Measurements from ENCODE around the gene IPO7.

IPO7 gene

DNA sequence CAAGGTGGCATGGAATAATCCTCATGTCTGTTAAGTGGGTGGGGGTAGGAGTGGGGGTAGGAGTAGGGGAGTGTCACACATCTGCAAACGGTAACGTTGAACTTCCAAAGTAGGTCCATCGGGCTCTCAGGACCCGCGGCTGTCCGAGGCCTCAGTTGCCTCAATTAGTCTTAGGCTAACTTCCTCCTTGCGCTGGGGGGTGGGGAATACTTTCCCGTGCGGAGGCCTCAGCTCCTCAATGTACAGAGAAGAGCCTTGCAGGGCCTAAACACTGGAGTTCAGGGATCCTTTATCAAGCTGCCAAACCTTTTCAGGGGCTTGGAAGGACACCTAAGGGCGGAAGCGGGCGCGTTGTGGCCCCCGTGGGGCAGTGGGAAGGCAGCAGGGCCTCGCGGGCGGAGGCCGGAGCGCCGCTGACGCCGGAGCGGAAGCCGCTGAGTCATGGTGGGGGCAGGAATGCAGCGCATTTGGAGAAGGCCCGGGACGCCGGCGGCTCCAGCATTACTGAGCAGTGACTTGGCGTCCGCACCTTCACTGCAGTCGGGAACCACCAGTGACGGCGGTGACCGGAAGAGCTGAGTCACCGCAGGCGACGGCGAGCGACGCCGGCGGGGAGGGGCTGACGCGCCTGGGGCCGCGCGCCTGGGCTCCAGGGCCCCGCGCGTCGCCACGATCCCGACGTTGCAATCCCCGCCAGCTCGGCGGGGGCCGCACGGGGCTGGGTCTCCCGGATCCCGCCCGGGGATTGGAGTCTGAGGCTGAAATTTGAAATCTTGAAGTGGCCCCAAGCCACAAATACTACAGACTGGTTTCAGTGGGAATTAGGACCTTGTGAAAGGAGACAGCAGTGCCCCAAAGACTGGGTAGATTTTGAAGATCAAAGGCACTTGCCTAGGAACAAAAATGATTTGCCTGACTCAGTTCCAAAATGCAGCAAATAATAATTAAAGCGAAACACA, 20.2 kb upstream of the IPO7 start:
- Histone ChIP-seq H3K27ac (ENCODE audit: low read depth in 2 of 2, low read length in 2 of 2) (peak overlapping the region; percentile 97 to 100), H3K36me3 (ENCODE audit: control insufficient read depth in 2 of 2, insufficient read depth in 2 of 2, low read length in 2 of 2) (no peaks in the 10 kb centered on the region), H3K9me3 (ENCODE audit: control insufficient read depth in 2 of 2, low read length in 2 of 2) (no peaks in the 10 kb centered on the region), H3K9ac (ENCODE audit: low read depth in 1 of 2, low read length in 2 of 2) (peak overlapping the region; percentile 79 to 98), H3K4me1 (ENCODE audit: control insufficient read depth in 2 of 2, insufficient read depth in 2 of 2, low read length in 2 of 2) (peaks cover 3 to 7% of the 10 kb centered on the region in 2 donors), H3K27me3 (ENCODE audit: control insufficient read depth in 2 of 2, insufficient read depth in 2 of 2, low read length in 2 of 2) (no peaks in the 10 kb centered on the region), H3K4me3 (ENCODE audit: low read length in 2 of 2) (peak overlapping the region; percentile 77 to 84)

GRCh38 chr11:9367551-9367950, 16.9 kb upstream of the IPO7 start:
- Histone ChIP-seq H3K36me3 (ENCODE audit: control insufficient read depth in 2 of 2, insufficient read depth in 2 of 2, low read length in 2 of 2) (no peaks in the 10 kb centered on the region), H3K4me1 (ENCODE audit: control insufficient read depth in 2 of 2, insufficient read depth in 2 of 2, low read length in 2 of 2) (peaks cover 3 to 7% of the 10 kb centered on the region in 2 donors), H3K27ac (ENCODE audit: low read depth in 2 of 2, low read length in 2 of 2) (no peak overlapping the region), H3K9me3 (ENCODE audit: control insufficient read depth in 2 of 2, low read length in 2 of 2) (no peaks in the 10 kb centered on the region), H3K9ac (ENCODE audit: low read depth in 1 of 2, low read length in 2 of 2) (no peak overlapping the region), H3K27me3 (ENCODE audit: control insufficient read depth in 2 of 2, insufficient read depth in 2 of 2, low read length in 2 of 2) (no peaks in the 10 kb centered on the region), H3K4me3 (ENCODE audit: low read length in 2 of 2) (no peak overlapping the region)

DNA sequence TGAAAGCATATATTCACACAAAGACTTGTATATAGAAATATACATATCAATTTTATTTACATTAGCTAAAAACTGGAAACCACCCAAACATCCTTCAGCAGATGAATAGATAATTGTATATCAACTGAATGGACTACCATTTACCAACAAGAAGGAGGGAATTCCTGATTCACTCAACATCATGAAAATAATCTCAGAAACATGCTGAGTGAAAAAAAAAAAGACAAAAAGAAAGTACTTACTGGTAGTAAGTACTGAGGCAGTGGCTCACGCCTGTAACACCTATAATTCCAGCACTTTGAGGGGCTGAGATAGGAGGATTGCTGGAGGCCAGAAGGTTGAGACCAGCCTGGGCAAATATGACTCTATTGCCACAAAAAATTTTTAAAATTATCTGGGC, 7.4 kb upstream of the IPO7 start:
- Histone ChIP-seq H3K36me3 (ENCODE audit: control insufficient read depth in 2 of 2, insufficient read depth in 2 of 2, low read length in 2 of 2) (no peaks in the 10 kb centered on the region), H3K9ac (ENCODE audit: low read depth in 1 of 2, low read length in 2 of 2) (no peak overlapping the region), H3K4me3 (ENCODE audit: low read length in 2 of 2) (no peak overlapping the region), H3K9me3 (ENCODE audit: control insufficient read depth in 2 of 2, low read length in 2 of 2) (no peaks in the 10 kb centered on the region), H3K27me3 (ENCODE audit: control insufficient read depth in 2 of 2, insufficient read depth in 2 of 2, low read length in 2 of 2) (no peaks in the 10 kb centered on the region), H3K27ac (ENCODE audit: low read depth in 2 of 2, low read length in 2 of 2) (no peak overlapping the region), H3K4me1 (ENCODE audit: control insufficient read depth in 2 of 2, insufficient read depth in 2 of 2, low read length in 2 of 2) (no peaks in the 10 kb centered on the region)

DNA sequence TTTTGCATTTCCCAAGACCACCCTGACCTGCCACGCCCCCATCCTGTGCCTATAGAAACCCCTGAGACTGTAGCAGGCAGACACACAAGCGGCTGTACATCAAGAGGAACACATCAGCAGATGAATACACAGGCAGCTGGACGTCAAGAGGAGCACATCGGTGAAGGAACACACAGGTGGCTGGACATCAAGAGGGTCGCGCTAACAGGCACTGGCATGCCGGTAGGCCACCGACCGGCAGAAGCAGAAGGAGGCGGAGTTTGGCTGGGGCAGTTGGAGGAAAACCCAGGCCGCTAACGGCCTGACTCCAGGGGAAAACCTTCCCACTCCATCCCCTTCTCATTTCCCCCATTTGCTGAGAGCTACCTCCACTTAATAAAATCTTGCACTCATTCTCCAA, 5.4 kb upstream of the IPO7 start:
- no peaks in the 10 kb centered on the region for H3K36me3 ChIP-seq (ENCODE audit: control insufficient read depth in 2 of 2, insufficient read depth in 2 of 2, low read length in 2 of 2)
- no peaks in the 10 kb centered on the region for H3K4me1 ChIP-seq (ENCODE audit: control insufficient read depth in 2 of 2, insufficient read depth in 2 of 2, low read length in 2 of 2)
- no peak overlapping the region for H3K4me3 ChIP-seq (ENCODE audit: low read length in 2 of 2)
- H3K27ac ChIP-seq (ENCODE audit: low read depth in 2 of 2, low read length in 2 of 2): no peak overlapping the region
- H3K9ac ChIP-seq (ENCODE audit: low read depth in 1 of 2, low read length in 2 of 2): no peak overlapping the region
- H3K27me3 ChIP-seq (ENCODE audit: control insufficient read depth in 2 of 2, insufficient read depth in 2 of 2, low read length in 2 of 2): no peaks in the 10 kb centered on the region
- H3K9me3 ChIP-seq (ENCODE audit: control insufficient read depth in 2 of 2, low read length in 2 of 2): no peaks in the 10 kb centered on the region

DNA sequence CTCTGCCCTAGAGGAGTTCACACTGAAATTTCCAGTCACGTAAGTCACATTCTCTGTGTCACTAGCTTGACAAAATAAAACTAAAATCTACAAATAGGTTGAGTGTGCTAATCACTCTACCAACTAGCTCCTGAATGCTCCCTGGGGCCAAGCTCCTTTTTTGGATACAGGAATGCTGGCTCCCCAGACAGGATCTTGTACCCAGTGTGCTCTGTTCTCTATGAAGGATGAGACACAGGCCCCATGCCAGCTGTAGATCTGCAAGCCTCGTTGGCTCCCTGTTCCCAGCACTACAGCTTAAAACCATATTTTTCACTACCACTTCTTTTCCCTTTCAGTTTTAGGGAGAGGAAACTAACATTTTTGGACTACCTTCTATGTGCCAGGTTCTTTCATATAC, 3.7 kb upstream of the IPO7 start:
- no peaks in the 10 kb centered on the region for H3K36me3 ChIP-seq (ENCODE audit: control insufficient read depth in 2 of 2, insufficient read depth in 2 of 2, low read length in 2 of 2)
- no peak overlapping the region for H3K9ac ChIP-seq (ENCODE audit: low read depth in 1 of 2, low read length in 2 of 2)
- no peak overlapping the region for H3K4me3 ChIP-seq (ENCODE audit: low read length in 2 of 2)
- H3K27ac ChIP-seq (ENCODE audit: low read depth in 2 of 2, low read length in 2 of 2): no peak overlapping the region
- no peaks in the 10 kb centered on the region for H3K9me3 ChIP-seq (ENCODE audit: control insufficient read depth in 2 of 2, low read length in 2 of 2)
- H3K4me1 ChIP-seq (ENCODE audit: control insufficient read depth in 2 of 2, insufficient read depth in 2 of 2, low read length in 2 of 2): peaks cover 6 to 8% of the 10 kb centered on the region in 2 donors
- no peaks in the 10 kb centered on the region for H3K27me3 ChIP-seq (ENCODE audit: control insufficient read depth in 2 of 2, insufficient read depth in 2 of 2, low read length in 2 of 2)

- Histone ChIP-seq H3K4me1 (ENCODE audit: control insufficient read depth in 2 of 2, insufficient read depth in 2 of 2, low read length in 2 of 2) (peaks cover 11 to 14% of the 10 kb centered on the region in 2 donors), H3K9me3 (ENCODE audit: control insufficient read depth in 2 of 2, low read length in 2 of 2) (no peaks in the 10 kb centered on the region), H3K4me3 (ENCODE audit: low read length in 2 of 2) (peak overlapping the region; percentile 74 to 89), H3K36me3 (ENCODE audit: control insufficient read depth in 2 of 2, insufficient read depth in 2 of 2, low read length in 2 of 2) (no peaks in the 10 kb centered on the region), H3K27ac (ENCODE audit: low read depth in 2 of 2, low read length in 2 of 2) (peak overlapping the region; percentile 81 to 96), H3K27me3 (ENCODE audit: control insufficient read depth in 2 of 2, insufficient read depth in 2 of 2, low read length in 2 of 2) (no peaks in the 10 kb centered on the region), H3K9ac (ENCODE audit: low read depth in 1 of 2, low read length in 2 of 2) (peak overlapping the region; percentile 84 to 85)
Measured at GRCh38 chr11:9385327-9385899, 961 bp downstream of the IPO7 start.

GRCh38 chr11:9386086-9386485, 1.6 kb downstream of the IPO7 start:
- Histone ChIP-seq H3K27ac (ENCODE audit: low read depth in 2 of 2, low read length in 2 of 2) (no peak overlapping the region), H3K4me1 (ENCODE audit: control insufficient read depth in 2 of 2, insufficient read depth in 2 of 2, low read length in 2 of 2) (peaks cover 11 to 14% of the 10 kb centered on the region in 2 donors)

DNA sequence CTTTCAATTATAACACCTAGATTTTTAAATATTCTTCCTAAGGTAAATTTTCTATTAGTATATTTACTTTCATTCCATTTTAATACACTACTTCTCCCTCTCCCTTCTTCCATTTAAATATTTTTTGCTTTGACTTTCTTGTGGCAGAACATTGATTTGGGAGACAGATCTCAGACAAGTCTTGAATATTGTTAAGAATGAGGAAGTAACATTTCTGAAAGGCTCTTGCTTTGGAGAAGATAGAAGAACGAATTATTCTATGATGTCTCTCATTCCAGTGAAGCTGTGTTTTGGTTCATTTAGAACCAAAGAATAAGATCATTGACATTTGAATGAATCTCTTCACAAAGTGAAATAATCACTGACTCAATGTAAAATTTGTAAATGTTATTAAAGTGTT, 2.4 kb downstream of the IPO7 start:
- no peaks in the 10 kb centered on the region for H3K27me3 ChIP-seq (ENCODE audit: control insufficient read depth in 2 of 2, insufficient read depth in 2 of 2, low read length in 2 of 2)
- H3K36me3 ChIP-seq (ENCODE audit: control insufficient read depth in 2 of 2, insufficient read depth in 2 of 2, low read length in 2 of 2): no peaks in the 10 kb centered on the region
- peaks cover 11 to 14% of the 10 kb centered on the region in 2 donors for H3K4me1 ChIP-seq (ENCODE audit: control insufficient read depth in 2 of 2, insufficient read depth in 2 of 2, low read length in 2 of 2)
- H3K9me3 ChIP-seq (ENCODE audit: control insufficient read depth in 2 of 2, low read length in 2 of 2): no peaks in the 10 kb centered on the region
- no peak overlapping the region for H3K4me3 ChIP-seq (ENCODE audit: low read length in 2 of 2)
- H3K9ac ChIP-seq (ENCODE audit: low read depth in 1 of 2, low read length in 2 of 2): no peak overlapping the region
- H3K27ac ChIP-seq (ENCODE audit: low read depth in 2 of 2, low read length in 2 of 2): no peak overlapping the region

More at GRCh38 chr11:9386086-9386485, 1.6 kb downstream of the IPO7 start:
- H3K4me3 ChIP-seq (ENCODE audit: low read length in 2 of 2): peak overlapping the region; percentile 10 to 89
- H3K9ac ChIP-seq (ENCODE audit: low read depth in 1 of 2, low read length in 2 of 2): peak overlapping the region in 1 of 2 donors; percentile 84
- no peaks in the 10 kb centered on the region for H3K36me3 ChIP-seq (ENCODE audit: control insufficient read depth in 2 of 2, insufficient read depth in 2 of 2, low read length in 2 of 2)
- no peaks in the 10 kb centered on the region for H3K27me3 ChIP-seq (ENCODE audit: control insufficient read depth in 2 of 2, insufficient read depth in 2 of 2, low read length in 2 of 2)
- H3K9me3 ChIP-seq (ENCODE audit: control insufficient read depth in 2 of 2, low read length in 2 of 2): no peaks in the 10 kb centered on the region

DNA sequence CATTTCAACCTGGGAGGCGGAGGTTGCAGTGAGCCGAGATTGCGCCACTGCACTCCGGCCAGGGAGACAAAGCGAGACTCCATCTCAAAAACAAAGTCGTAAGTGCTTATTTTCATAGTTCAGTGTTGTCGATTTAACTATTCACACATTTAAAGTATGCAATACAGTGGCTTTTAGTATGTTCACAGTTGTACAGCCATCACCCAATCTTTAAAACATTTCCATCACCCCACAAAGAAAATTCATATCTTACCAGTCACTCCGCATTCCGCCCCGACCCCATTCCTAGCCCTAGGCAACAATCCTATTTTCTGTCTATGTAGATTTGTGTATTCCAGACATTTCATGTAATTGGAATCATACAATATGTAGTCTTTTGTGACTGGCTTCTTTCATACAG, 11.9 kb downstream of the IPO7 start:
- Histone ChIP-seq H3K9ac (ENCODE audit: low read depth in 1 of 2, low read length in 2 of 2) (no peak overlapping the region), H3K27me3 (ENCODE audit: control insufficient read depth in 2 of 2, insufficient read depth in 2 of 2, low read length in 2 of 2) (no peaks in the 10 kb centered on the region), H3K27ac (ENCODE audit: low read depth in 2 of 2, low read length in 2 of 2) (no peak overlapping the region), H3K4me1 (ENCODE audit: control insufficient read depth in 2 of 2, insufficient read depth in 2 of 2, low read length in 2 of 2) (no peaks in the 10 kb centered on the region), H3K36me3 (ENCODE audit: control insufficient read depth in 2 of 2, insufficient read depth in 2 of 2, low read length in 2 of 2) (no peaks in the 10 kb centered on the region), H3K9me3 (ENCODE audit: control insufficient read depth in 2 of 2, low read length in 2 of 2) (no peaks in the 10 kb centered on the region), H3K4me3 (ENCODE audit: low read length in 2 of 2) (no peak overlapping the region)

- Histone ChIP-seq H3K9ac (ENCODE audit: low read depth in 1 of 2, low read length in 2 of 2) (no peak overlapping the region), H3K4me3 (ENCODE audit: low read length in 2 of 2) (no peak overlapping the region), H3K27ac (ENCODE audit: low read depth in 2 of 2, low read length in 2 of 2) (no peak overlapping the region), H3K4me1 (ENCODE audit: control insufficient read depth in 2 of 2, insufficient read depth in 2 of 2, low read length in 2 of 2) (no peaks in the 10 kb centered on the region), H3K9me3 (ENCODE audit: control insufficient read depth in 2 of 2, low read length in 2 of 2) (no peaks in the 10 kb centered on the region), H3K36me3 (ENCODE audit: control insufficient read depth in 2 of 2, insufficient read depth in 2 of 2, low read length in 2 of 2) (no peaks in the 10 kb centered on the region), H3K27me3 (ENCODE audit: control insufficient read depth in 2 of 2, insufficient read depth in 2 of 2, low read length in 2 of 2) (no peaks in the 10 kb centered on the region)
Measured at GRCh38 chr11:9396752-9397151, 12.3 kb downstream of the IPO7 start.
